ENCODE measurements around the gene STRN. TPM values are rescaled to one million over a fixed set of nuclear protein-coding genes. Genes with fewer than 3 reads are reported as not detected.
A peak's percentile ranks its signal among the peaks of the same experiment; 100 is the strongest.
"Not testable (repeated sequence)": the region's sequence is repeated elsewhere in the genome, so short reads cannot be mapped to it uniquely, and the experiment has no call there.

STRN gene
- total RNA-seq, 1 donor from 2014 or later: 16.6 TPM

DNA sequence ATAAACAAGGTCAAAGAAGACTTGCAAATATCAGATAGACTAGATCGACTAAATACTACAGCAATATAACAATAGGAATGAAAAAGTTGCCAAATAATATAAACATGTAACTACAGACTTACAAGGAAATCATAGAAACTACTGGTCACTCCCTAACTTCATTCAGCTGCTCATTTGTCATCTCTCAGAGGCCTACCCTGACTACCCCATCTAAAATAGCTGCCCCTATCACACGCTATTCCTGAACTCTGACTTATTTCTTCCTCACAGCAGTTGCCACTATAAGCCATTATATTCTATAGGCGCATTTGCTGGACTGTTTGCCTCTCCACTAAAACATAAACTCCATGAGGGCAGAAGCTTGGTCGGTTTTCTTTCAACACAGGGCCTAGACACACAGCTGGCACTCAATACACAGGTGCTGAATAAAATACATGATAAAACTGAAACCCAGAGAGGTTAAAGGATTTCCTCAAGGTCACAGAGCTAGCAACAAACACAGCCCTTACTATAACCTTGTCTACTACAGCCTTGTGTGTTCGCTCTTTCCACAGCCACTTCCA lies 1.8 kb downstream of the STRN start:
- no peak for DNase-seq (ENCODE audit: low spot score)

DNA sequence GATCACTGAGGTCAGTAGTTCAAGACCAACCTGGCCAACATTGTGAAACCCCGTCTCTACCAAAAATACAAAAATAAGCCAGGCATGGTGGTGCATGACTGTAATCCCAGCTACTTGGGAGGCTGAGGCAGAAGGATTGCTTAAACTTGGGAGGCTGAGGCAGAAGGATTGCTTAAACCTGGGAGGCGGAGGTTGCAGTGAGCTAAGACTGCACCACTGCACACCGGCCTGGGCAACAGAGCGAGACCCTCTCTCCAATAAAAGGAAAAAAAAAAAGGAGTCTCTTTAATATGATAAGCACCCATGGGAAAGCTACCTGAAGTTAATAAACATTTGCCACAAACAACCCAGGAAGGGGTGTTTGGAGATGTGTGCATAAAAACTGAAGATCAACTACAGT lies 2.6 kb downstream of the STRN start:
- DNase-seq (ENCODE audit: low spot score): no peak

DNA sequence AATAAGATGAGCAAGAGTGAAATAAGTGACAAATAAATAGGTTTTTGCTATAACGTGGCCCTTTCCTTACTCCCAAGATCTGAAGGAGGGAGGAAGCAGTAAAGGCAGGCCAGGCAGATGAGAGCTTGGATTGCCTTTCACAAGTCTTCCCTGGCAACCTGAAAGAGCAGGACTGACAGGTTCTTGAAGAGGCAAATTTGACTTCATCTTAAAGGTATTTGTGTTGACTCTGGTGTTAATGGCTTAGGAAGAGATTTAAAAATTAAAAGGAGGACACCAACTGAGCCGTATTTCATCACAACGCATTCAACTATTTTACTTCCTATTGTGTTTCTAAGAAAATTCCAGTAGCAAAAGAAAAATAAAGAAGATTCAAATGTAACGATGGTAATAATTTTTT lies 3.2 kb downstream of the STRN start:
- DNase-seq (ENCODE audit: low spot score): no peak

DNA sequence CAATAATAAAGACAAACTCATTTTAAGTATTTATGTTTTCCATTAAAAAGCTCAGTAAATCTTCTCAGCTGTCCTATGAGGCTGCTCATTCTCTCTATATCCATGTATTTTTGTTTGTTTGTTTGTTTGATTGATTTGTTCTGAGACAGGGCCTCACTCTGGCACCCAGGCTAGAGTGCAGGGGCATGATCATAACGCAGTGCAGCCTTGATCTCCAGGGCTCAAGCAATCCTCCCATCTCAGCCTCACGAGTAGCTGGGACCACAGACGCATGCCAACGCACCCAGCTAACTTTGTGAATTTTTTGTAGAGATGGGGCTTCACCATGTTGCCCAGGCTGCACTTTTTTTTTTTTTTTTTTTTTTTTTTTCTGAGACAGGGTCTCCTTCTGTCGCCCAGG lies 5.6 kb downstream of the STRN start:
- DNase-seq (ENCODE audit: low spot score): no peak

DNA sequence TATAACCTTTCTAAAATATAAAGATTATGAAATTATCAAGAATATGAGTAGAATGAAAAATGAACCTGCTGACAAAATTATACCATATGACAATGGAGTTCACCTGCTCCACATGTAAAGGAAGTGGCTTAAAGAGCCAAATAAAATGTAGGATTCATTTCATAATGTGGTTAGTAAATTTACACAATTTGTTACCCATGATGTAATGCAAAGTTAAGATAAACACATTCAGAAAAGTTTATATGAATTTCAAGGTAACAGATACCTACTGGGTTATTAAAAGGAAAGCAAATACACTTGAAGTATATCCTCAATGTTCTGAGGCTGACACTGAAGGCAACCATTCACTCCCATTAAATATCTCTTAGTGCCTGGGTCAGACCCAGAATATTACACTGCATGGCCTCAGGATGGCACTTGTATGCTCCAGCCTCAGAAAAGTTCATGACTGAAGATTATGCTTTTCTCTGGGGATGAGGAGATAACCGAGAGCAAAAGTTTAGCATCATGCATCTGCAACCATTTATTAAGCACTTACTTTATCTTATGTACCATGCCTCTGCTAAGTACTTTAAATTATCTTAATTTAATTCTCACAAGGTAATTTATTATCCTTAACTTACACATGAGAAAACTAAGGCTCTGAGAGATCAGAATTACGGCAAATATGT lies 6.2 kb downstream of the STRN start:
- no peak for DNase-seq (ENCODE audit: low spot score)

DNA sequence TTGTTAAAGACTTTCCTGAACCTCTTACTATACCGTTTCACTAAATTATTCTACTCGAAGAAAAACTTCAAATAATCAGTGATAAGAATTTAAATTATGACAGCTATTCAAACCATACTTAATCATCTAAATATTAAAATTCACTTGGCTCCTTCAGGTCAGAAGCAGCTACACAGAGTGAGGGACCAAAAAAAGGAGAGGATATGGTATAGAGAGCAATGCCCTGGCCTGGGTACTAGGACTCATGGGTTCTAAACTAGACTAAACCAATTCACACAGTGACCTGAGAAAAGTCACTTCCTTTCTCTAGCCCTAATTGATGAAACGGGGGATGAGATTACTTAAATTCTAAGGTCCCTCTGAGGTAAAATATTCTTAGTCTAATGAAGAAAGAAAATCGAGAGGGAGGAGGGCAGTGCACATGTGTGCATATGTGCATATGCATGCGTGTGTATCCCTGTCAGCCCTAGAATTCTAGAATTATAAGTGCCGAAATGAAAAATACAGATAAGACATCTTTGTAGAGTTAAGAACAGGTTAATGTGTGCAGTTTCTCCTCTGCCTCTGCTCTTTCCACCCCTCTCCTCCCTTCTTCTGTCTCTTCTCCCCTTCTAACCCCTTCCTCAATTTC lies 11.2 kb downstream of the STRN start:
- DNase-seq (ENCODE audit: low spot score): no peak

DNA sequence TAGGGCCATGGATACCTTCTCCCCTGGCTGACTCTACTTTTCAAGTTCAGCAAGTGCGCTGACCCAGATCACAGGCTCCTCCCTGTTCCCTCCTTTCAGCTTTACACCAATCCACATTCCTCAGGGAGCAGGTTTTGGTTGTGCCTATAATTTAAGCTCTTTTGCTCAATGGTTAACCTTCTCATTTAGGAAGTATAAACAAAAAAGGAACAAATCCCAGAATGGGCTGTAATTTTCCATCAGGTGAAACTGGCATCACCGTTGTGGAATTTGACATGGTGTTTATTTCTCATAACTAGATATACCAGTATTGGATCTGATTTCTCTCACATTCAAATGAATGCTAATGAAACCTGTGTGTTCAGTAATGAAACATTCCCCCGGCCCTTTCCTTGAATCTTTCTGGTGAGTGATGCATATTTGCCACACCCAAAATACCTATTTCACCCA lies 13.6 kb downstream of the STRN start:
- DNase-seq (ENCODE audit: low spot score): no peak

DNA sequence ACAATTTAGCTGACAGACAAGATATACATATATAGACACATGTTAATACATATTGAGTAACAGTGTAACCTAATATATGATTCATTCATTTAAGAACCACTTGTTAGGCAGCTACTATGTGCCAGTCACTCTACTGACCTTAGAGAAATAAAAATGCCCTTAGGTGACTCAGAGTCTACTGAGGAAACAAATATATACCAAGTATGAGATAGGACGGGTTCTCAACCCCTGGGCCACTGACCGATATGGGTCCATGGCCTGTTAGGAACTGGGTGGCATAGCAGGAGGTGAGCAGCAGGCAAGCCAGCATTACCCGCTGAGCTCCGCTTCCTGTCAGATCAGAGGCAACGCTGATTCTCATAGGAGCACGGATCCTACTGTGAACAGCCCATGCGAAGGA lies 14.8 kb downstream of the STRN start:
- no peak for DNase-seq (ENCODE audit: low spot score)

DNA sequence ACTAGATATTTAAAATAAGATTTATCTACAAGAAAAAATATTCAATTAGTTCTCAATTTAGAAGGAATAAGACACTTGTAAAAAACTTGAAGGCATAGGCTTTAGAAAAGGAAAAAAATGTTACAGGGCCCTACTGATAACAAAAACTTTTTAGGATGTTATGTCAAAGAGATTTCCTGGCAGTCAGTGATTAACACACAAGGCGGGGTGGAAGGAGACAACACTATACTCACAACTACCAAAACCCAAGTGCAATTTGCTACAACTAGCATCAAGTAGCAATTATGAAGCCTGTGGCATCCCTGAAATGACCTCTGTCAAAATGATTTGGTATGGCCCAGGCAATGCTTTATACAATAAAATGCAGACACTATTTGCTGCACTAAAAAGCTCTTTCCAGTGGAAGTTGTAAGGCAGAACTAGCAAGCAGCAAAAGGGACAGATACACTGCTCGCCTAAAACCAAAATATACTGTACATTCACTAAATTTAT lies 15.3 kb downstream of the STRN start:
- DNase-seq (ENCODE audit: low spot score): no peak

DNA sequence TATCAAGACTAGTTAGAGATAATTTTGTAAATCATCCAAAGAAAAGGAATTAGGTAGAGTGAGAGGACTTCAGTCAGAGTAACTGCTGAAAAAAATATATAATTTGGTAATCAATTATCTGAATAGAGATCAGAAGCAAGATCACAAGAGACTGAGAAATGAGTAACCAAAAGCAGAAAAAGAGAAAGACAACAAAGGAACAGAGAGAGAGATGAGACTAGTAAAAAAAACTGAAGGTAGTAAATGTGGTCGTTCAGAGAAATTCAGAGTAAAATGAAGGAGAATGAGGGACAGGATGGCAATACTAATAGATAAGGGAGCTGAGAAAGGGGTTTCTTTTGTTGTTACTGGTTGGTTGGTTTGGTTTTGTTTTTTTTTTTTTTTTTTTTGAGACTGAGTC lies 16.5 kb downstream of the STRN start:
- DNase-seq (ENCODE audit: low spot score): no peak

DNA sequence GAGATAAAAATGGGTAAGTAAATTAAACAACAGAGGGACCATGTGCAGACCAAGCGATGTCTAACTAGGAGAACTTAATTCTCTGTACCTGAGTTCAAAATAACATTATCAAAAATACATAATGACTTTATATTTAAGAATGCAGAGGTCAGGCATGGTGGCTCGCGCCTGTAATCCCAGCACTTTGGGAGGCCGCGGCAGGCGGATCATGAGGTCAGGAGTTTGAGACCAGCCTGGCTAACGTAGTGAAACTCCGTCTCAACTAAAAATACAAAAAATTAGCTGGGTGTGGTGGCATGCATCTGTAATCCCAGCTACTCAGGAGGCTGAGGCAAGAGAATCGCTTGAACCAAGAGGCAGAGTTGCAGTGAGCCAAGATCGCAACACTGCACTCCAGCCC lies 21.1 kb downstream of the STRN start:
- not testable (repeated sequence) for DNase-seq (ENCODE audit: low spot score)

DNA sequence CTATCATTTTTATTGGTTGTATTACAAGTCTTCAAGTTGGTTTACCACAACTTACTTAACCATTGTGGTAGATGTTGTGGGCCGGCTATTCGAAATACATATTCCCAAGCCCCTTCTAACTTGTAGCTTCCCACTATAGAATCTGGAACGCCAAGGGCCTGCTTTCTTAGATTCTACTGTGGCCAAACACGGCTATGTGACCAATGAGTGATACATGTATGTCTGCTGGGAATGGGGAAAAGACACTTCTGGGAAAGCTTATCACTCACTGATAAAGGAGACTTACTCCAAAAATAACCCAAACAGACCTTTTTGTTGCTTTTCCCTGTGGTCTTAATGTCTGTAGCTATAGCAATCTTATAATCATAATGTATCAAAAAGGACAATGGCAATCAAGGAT lies 24.5 kb downstream of the STRN start:
- no peak for DNase-seq (ENCODE audit: low spot score)

DNA sequence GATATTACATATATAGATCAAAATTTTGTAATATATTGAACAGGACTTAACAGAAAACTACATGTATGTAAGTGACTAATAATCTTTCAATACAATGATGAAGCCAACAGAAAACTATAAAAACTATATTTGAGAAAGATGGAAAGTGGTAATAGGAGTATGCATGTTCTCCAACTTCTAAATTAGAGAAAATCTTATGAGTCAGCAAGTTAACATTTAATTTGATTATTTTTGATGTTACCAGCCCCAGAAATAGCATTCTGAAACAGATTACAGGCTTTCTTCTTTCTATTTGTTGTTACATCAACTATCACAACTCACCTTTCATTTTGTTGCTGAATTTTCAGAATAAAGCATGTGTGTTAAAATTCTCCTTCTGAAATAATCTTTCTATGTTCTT lies 29.8 kb downstream of the STRN start:
- not testable (repeated sequence) for DNase-seq (ENCODE audit: low spot score)

DNA sequence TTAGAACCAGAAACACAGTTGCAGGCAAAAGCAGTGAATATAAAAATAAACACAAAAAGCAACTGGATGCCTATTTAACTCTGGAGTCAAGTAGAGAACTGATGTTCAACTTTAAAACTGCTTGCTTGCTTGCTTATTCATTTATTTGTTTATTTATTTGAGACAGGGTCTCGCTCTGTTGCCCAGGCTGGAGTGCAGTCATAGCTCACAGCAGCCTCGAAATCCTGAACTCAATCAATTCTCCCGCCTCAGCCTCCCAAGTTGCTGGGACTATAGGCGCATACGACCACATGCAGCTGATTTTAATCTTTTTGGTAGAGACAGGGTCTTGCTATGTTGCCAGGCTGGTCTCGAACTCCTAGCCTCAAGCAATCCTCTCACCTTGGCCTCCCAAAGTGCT lies 34.6 kb downstream of the STRN start:
- DNase-seq (ENCODE audit: low spot score): not testable (repeated sequence)

DNA sequence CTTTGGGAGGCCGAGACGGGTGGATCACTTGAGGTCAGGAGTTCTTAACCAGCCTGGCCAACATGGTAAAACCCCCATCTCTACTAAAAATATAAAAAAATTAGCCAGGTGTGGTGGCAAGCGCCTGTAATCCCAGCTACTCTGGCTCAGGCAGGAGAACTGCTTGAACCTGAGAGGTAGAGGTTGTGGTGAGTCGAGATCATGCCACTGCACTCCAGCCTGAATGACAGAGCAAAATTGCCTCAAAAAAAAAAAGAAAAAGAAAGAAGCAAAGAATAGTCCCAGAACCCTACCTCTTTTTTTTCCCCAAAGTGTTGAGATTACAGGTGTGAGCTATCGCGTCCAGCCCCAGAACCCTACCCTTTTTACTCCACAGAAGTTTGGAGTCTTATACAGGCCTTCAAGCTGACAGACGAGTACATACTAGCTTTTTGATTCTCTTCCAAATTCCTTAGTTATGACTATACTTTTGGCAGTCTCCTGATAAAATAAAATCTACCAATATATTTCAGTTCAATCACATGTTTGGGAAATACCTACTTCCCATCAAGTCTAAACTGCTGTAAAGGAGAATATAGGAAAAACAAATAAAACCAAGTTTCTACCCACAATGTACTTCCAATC lies 35.4 kb downstream of the STRN start:
- DNase-seq (ENCODE audit: low spot score): peak; percentile 18

DNA sequence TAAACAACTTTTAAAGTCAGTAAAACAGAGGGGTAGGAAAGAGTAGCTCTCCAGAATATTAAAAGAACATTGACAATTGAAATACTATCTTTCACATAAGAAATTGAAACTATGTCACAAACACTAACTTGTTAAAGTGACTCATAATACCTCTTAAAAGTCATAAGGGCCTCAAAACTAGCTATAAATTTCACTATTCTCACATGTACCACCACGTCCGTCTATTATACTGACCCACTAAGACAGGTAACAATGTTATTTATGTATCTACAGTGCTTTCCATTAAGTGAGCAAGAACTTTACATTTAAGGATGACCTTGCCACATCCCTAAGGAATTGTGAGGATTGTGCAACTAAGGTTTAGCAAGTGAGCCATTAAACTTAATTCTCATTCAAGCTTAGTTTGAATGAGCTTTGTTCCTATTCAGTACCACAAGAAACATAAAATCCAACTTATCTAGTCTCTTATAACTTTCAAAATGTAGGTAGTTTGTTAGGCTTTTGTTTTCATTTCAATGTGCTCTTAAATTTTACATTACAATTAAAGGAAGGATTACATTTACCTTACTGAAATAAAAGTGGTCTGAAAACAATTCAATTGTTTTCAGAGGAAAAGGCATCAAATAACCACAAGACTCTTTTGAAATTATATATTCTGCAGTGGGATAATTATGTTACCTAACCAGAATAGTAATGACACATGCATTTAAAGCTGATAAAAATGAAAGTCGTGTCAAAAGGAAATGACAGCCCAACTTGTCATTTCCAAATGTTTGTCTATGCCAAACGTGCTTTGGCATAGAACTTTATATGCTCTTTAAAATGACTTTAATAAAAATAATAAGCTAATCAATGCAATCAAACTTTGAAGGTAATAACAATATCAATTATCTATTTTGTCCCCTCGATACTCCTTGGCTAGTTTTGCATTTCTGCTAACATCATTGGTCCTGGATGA lies 39.9 kb downstream of the STRN start:
- DNase-seq (ENCODE audit: low spot score): not testable (repeated sequence)

DNA sequence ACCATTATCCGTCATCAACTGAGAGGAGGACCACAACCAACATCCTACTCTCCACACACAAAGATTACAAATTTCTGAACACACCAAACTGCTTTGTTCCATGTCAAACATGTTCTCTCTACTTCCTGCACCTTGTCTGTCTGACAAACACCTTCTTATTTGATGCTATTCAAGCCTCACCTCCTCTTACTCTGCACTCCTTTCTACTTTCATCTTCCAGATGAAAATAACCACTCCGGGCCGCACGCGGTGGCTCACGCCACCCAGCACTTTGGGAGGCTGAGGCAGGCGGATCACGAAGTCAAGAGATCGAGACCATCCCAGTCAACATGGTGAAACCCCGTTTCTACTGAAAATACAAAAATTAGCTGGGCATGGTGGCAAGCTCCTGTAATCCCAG lies 43.7 kb downstream of the STRN start:
- not testable (repeated sequence) for DNase-seq (ENCODE audit: low spot score)

DNA sequence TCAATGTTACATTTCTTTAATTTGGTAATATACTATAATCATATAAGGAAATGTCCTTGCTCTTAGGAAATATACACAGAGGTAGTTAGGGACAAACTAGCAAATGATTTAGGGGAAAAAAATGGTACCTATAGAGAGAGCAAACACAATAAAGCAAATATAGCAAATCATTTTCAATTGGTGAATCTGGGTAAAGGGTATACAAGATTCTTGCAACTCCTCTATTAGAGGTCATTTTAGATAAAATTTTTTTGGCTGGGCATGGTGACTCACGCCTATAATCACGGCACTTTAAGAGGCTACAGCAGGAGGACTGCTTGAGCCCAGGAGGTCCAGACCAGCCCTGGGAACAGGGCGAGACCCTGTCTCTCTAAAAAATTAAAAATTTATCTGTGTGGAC lies 44.4 kb downstream of the STRN start:
- DNase-seq (ENCODE audit: low spot score): no peak

DNA sequence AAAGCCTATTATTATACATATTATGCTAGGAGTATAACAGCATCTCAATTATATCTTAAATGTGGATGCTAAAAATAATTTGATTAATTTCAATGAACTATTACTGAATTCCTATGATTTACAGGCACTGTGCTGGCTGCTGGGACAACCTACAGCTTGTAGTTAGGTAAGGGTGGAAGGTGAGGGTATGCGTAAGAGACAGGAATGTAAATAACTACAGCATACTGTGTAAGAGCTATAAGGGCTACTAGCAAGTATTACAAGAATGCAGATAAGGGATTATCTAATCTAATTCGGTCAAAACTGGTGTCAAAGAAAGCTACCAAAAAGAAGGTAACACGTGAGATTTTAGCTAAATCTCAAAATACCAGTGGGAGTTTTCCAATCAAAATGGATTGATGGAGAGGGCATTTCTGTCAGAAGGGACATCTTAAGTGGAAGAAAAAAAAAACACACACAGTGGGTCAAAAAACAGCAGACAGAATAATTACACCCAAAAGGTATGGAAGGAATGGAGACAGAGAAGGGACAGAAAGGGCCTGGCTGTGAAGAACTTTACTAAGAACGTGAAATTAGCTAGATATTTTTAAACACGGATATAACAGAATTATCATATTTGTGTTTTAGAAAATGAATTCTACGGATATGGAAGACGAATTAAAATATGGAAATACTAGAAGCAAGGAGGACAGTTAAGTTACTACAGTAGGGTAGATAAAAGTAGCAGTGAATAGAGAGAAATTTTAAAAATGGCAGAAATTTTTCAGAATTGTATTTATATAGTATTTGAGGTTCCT lies 47.1 kb downstream of the STRN start:
- no peak for DNase-seq (ENCODE audit: low spot score)

DNA sequence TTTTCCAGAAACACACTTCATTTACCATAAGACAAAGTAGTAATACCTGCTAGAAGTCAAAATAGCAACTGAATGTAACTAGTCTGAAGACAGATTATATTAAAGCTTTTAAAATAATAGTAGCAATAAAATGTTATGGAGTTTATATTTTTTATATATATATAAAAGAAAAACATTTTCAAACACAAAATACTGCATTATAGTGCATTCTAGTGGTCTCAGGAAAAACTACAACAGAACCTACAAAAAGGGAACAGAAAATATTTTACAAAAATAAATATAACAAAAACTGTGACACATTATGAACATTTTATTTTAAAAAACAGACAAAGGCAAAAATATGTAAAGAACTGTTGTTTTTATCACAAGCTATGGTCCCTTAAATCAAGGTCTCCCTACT lies 48.0 kb downstream of the STRN start:
- no peak for DNase-seq (ENCODE audit: low spot score)

DNA sequence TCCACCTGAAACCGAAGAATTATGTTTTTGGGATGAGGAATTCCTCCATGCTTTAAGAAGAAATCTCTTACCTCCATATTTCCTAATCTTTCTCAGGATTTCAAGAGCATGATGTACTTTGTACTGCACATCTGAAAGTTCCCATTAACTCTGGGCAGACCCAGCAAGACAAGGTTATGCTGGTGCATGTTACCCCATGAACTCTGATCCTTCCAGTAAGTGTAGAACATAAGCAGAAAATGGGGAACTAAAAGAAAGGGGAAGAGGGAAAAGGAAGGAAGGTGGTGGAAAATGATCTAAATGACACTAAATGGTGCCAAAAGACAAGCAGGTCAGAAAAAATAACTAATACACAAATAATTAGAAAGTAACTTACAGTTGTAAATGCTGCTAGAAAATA lies 50.7 kb downstream of the STRN start:
- peak; percentile 12 for DNase-seq (ENCODE audit: low spot score)

Data from umbilical cord (tissue), 2 donors.